KMS-11 (cell line): ENCODE results near the gene VPS51.

Experiments
- H2AFZ ChIP-seq: fragments of 200-600 bp; sonication (generic); 2 replicates; pipeline ENCODE4 v1.6.1; 2016; ENCODE audit warnings: antibody characterized with exemption, mixed run types, low read depth
- H3K27ac ChIP-seq: fragments of 200-600 bp; sonication (generic); 2 replicates; pipeline ENCODE4 v1.6.1; 2016; ENCODE audit warnings: mild to moderate bottlenecking, mixed run types
- H3K27me3 ChIP-seq: fragments of 200-600 bp; sonication (generic); 2 replicates; pipeline ENCODE4 v1.6.1; 2017; ENCODE audit warnings: mild to moderate bottlenecking, low read depth, mixed run types, moderate library complexity; ENCODE audit not compliant: insufficient read depth
- H3K36me3 ChIP-seq: fragments of 200-600 bp; sonication (generic); 2 replicates; pipeline ENCODE4 v1.6.1; 2017; ENCODE audit warnings: mild to moderate bottlenecking, mixed run types; ENCODE audit not compliant: insufficient read depth
- H3K4me1 ChIP-seq: fragments of 200-600 bp; sonication (generic); 2 replicates; pipeline ENCODE4 v1.6.1; 2016; ENCODE audit warnings: mild to moderate bottlenecking, low read depth, mixed run types; ENCODE audit not compliant: poor library complexity, severe bottlenecking
- H3K4me2 ChIP-seq: fragments of 200-600 bp; sonication (generic); 2 replicates; pipeline ENCODE4 v1.7.0; 2016; ENCODE audit warnings: mild to moderate bottlenecking, mixed run types
- H3K4me3 ChIP-seq: fragments of 200-600 bp; sonication (generic); IDR thresholded peaks from 2 replicates; pipeline ENCODE4 v1.6.1; 2017; ENCODE audit warnings: low read depth, low read length, mixed read lengths; ENCODE audit not compliant: insufficient read depth
- H3K79me2 ChIP-seq: fragments of 200-600 bp; sonication (generic); 2 replicates; pipeline ENCODE4 v1.6.1; 2016; ENCODE audit warnings: low read depth, mixed run types; ENCODE audit not compliant: insufficient read depth
- H3K9ac ChIP-seq: fragments of 200-600 bp; sonication (generic); 2 replicates; pipeline ENCODE4 v1.6.1; 2016; ENCODE audit warnings: mild to moderate bottlenecking, mixed run types
- H4K20me1 ChIP-seq: fragments of 200-600 bp; sonication (generic); 2 replicates; pipeline ENCODE4 v1.6.1; 2016; ENCODE audit warnings: mild to moderate bottlenecking, mixed run types; ENCODE audit not compliant: insufficient read depth
- TF ChIP-seq, protein P1 (sequence below): fragments of 200-600 bp; sonication (generic); conservative IDR thresholded peaks from 2 replicates; pipeline ENCODE4 v1.6.1; 2017; ENCODE audit warnings: low read depth, mild to moderate bottlenecking, antibody characterized with exemption, low read length, moderate library complexity, mixed read lengths

VPS51 gene

GRCh38 chr11:65066805-65067291, 29.2 kb upstream of the VPS51 start:
- TF ChIP-seq, protein P1, sequence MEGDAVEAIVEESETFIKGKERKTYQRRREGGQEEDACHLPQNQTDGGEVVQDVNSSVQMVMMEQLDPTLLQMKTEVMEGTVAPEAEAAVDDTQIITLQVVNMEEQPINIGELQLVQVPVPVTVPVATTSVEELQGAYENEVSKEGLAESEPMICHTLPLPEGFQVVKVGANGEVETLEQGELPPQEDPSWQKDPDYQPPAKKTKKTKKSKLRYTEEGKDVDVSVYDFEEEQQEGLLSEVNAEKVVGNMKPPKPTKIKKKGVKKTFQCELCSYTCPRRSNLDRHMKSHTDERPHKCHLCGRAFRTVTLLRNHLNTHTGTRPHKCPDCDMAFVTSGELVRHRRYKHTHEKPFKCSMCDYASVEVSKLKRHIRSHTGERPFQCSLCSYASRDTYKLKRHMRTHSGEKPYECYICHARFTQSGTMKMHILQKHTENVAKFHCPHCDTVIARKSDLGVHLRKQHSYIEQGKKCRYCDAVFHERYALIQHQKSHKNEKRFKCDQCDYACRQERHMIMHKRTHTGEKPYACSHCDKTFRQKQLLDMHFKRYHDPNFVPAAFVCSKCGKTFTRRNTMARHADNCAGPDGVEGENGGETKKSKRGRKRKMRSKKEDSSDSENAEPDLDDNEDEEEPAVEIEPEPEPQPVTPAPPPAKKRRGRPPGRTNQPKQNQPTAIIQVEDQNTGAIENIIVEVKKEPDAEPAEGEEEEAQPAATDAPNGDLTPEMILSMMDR, result no peak
- Histone ChIP-seq H3K27me3 (no peaks in the 10 kb centered on the region), H3K36me3 (no peaks in the 10 kb centered on the region), H3K4me2 (no peak overlapping the region), H2AFZ (no peak overlapping the region), H3K9ac (no peak overlapping the region), H4K20me1 (no peaks in the 10 kb centered on the region), H3K4me3 (no peak overlapping the region), H3K79me2 (no peaks in the 10 kb centered on the region), H3K27ac (no peak overlapping the region), H3K4me1 (peaks cover 8% of the 10 kb centered on the region)

DNA sequence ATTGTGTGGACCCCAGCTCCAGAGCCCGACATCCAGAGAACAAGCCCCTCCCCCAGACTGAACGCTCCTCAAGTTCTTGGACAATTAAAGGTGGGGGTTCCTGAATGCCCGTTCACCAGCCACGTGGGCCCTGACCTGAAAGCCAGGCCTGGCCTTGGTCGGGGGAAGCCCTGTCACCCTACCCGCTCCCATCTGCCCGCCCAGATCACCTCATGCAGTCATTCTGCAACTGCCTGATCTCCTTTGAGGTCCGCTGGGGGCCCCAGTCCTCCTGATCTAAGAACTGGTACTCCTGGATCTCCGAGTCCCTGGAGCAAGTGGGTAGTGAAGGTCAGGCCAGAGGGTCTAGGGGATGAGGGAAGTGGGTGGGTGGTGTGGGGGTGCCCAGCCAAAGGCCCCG, 28.6 kb upstream of the VPS51 start:
- no peaks in the 10 kb centered on the region for H3K27me3 ChIP-seq
- no peaks in the 10 kb centered on the region for H3K36me3 ChIP-seq
- no peak overlapping the region for H2AFZ ChIP-seq
- H3K4me3 ChIP-seq, result no peak overlapping the region
- H3K27ac ChIP-seq, result no peak overlapping the region
- H3K4me1 ChIP-seq, result peaks cover 14% of the 10 kb centered on the region
- no peak overlapping the region for H3K9ac ChIP-seq
- H3K4me2 ChIP-seq, result no peak overlapping the region
- TF ChIP-seq, protein P1, result no peak
- no peaks in the 10 kb centered on the region for H3K79me2 ChIP-seq
- no peaks in the 10 kb centered on the region for H4K20me1 ChIP-seq

GRCh38 chr11:65069217-65069616, 26.8 kb upstream of the VPS51 start:
- TF ChIP-seq, protein P1, result no peak
- Histone ChIP-seq H3K4me3 (no peak overlapping the region), H3K4me2 (no peak overlapping the region), H3K4me1 (peaks cover 18% of the 10 kb centered on the region), H3K79me2 (no peaks in the 10 kb centered on the region), H4K20me1 (no peaks in the 10 kb centered on the region), H2AFZ (no peak overlapping the region), H3K36me3 (no peaks in the 10 kb centered on the region), H3K9ac (no peak overlapping the region), H3K27me3 (no peaks in the 10 kb centered on the region), H3K27ac (no peak overlapping the region)

- H4K20me1 ChIP-seq, result no peaks in the 10 kb centered on the region
- no peak overlapping the region for H3K9ac ChIP-seq
- peak overlapping the region; percentile 29; the same call in 1 of the 2 replicates for H3K4me2 ChIP-seq
- H3K4me3 ChIP-seq, result no peak overlapping the region
- no peaks in the 10 kb centered on the region for H3K27me3 ChIP-seq
- TF ChIP-seq, protein P1, result no peak
- peak overlapping the region; percentile 18 for H3K27ac ChIP-seq
- H3K4me1 ChIP-seq, result peaks cover 20% of the 10 kb centered on the region
- H2AFZ ChIP-seq, result no peak overlapping the region
- H3K79me2 ChIP-seq, result peaks cover 10% of the 10 kb centered on the region; the same call in 1 of the 2 replicates
- no peaks in the 10 kb centered on the region for H3K36me3 ChIP-seq
Measured at GRCh38 chr11:65071907-65072630, 23.9 kb upstream of the VPS51 start.
